Nephron (organoid): ENCODE measurements around the gene UHRF1.
"Not testable (repeated sequence)": the region's sequence is repeated elsewhere in the genome, so short reads cannot be mapped to it uniquely, and the experiment has no call there.

Experiments
- H3K27ac Mint-ChIP-seq, 3 experiments: 2 replicates each; pipeline ENCODE4 v1.8.0; 2020; ENCODE audit warnings: mixed read lengths in 3 of 3, mild to moderate bottlenecking in 2 of 3, moderate library complexity in 1 of 3
- H3K27me3 Mint-ChIP-seq: 2 replicates; pipeline ENCODE4 v1.8.0; 2021; ENCODE audit warnings: low read depth, mild to moderate bottlenecking, moderate library complexity, mixed read lengths
- H3K36me3 Mint-ChIP-seq: 2 replicates; pipeline ENCODE4 v1.8.0; 2020; ENCODE audit warnings: low read depth, mixed read lengths
- H3K4me1 Mint-ChIP-seq: 2 replicates; pipeline ENCODE4 v1.8.0; 2020; ENCODE audit warnings: mixed read lengths
- H3K4me3 Mint-ChIP-seq, 3 experiments: 2 replicates each; pipeline ENCODE4 v1.8.0; 2020; ENCODE audit warnings: mild to moderate bottlenecking in 3 of 3, mixed read lengths in 3 of 3, moderate library complexity in 2 of 3
- H3K9me3 Mint-ChIP-seq: 2 replicates; pipeline ENCODE4 v1.8.0; 2020; ENCODE audit warnings: mixed read lengths
- CTCF ChIP-seq, 3 experiments: fragments of 200-600 bp; sonication (generic); IDR thresholded peaks; one replicate each; pipeline ENCODE4 v1.5.0; 2021; ENCODE audit warnings: antibody characterized with exemption in 3 of 3; ENCODE audit not compliant: unreplicated experiment in 3 of 3

Gene UHRF1

GRCh38 chr19:4896372-4896771 is 12.9 kb upstream of the UHRF1 start:
- no peaks in the 10 kb centered on the region for H3K36me3 Mint-ChIP-seq
- TF ChIP-seq CTCF (IDR thresholded peaks at IDR 0.05; ENCODE audit: unreplicated experiment in 3 of 3) = no peak
- no peak overlapping the region for H3K27ac Mint-ChIP-seq
- H3K27me3 Mint-ChIP-seq = no peaks in the 10 kb centered on the region
- H3K4me1 Mint-ChIP-seq = peaks cover 9% of the 10 kb centered on the region
- no peak overlapping the region for H3K4me3 Mint-ChIP-seq
- no peaks in the 10 kb centered on the region for H3K9me3 Mint-ChIP-seq

GRCh38 chr19:4897146-4897545 is 12.2 kb upstream of the UHRF1 start:
- peak overlapping the region in 1 of 3 experiments; percentile 45 for H3K4me3 Mint-ChIP-seq
- H3K27me3 Mint-ChIP-seq = no peaks in the 10 kb centered on the region
- no peaks in the 10 kb centered on the region for H3K9me3 Mint-ChIP-seq
- H3K36me3 Mint-ChIP-seq = no peaks in the 10 kb centered on the region
- H3K27ac Mint-ChIP-seq = no peak overlapping the region
- peaks cover 9% of the 10 kb centered on the region for H3K4me1 Mint-ChIP-seq
- TF ChIP-seq CTCF (IDR thresholded peaks at IDR 0.05; ENCODE audit: unreplicated experiment in 3 of 3) = no peak

- H3K27ac Mint-ChIP-seq, H3K9me3 Mint-ChIP-seq, H3K4me3 Mint-ChIP-seq, H3K4me1 Mint-ChIP-seq, H3K27me3 Mint-ChIP-seq, H3K36me3 Mint-ChIP-seq: not testable (repeated sequence)
Observed at GRCh38 chr19:4900879-4901278, 8.4 kb upstream of the UHRF1 start.

- Mint-ChIP-seq H3K4me1 (peaks cover under 1% of the 10 kb centered on the region), H3K4me3 (no peak within 1 kb of the TSS), H3K27ac (no peak within 1 kb of the TSS), H3K36me3 (no peaks in the 10 kb centered on the region), H3K27me3 (no peaks in the 10 kb centered on the region), H3K9me3 (no peaks in the 10 kb centered on the region)
- no peak for TF ChIP-seq CTCF (IDR thresholded peaks at IDR 0.05; ENCODE audit: unreplicated experiment in 3 of 3)
Observed at GRCh38 chr19:4902796-4903195, 6.5 kb upstream of the UHRF1 start, which contains the start of gene ARRDC5. Gene ARRDC5 (minus strand): TSS chr19:4902896. CDS start chr19:4902825, 71 bp downstream.

GRCh38 chr19:4904481-4904880 is 4.8 kb upstream of the UHRF1 start:
- TF ChIP-seq CTCF (IDR thresholded peaks at IDR 0.05; ENCODE audit: unreplicated experiment in 3 of 3) = no peak
- Mint-ChIP-seq H3K27ac (no peak overlapping the region), H3K36me3 (no peaks in the 10 kb centered on the region), H3K4me1 (peaks cover 11% of the 10 kb centered on the region), H3K4me3 (no peak overlapping the region), H3K9me3 (no peaks in the 10 kb centered on the region), H3K27me3 (peaks cover 4% of the 10 kb centered on the region)

GRCh38 chr19:4906963-4907362 is 2.3 kb upstream of the UHRF1 start:
- H3K4me3 Mint-ChIP-seq = peak overlapping the region in 2 of 3 experiments; percentile 12 to 20
- H3K4me1 Mint-ChIP-seq = peaks cover 25% of the 10 kb centered on the region
- no peaks in the 10 kb centered on the region for H3K9me3 Mint-ChIP-seq
- no peak for TF ChIP-seq CTCF (IDR thresholded peaks at IDR 0.05; ENCODE audit: unreplicated experiment in 3 of 3)
- H3K27ac Mint-ChIP-seq = no peak overlapping the region
- peaks cover 5% of the 10 kb centered on the region for H3K36me3 Mint-ChIP-seq
- peaks cover 4% of the 10 kb centered on the region for H3K27me3 Mint-ChIP-seq
